NB4 (cell line): ENCODE results near the gene MSX1.

Source experiments
- DNase-seq: peaks from one replicate; pipeline ENCODE4 v3.0.0; 2010; ENCODE audit warnings: low read depth
- H3K4me3 ChIP-seq: one replicate; pipeline ENCODE4 v1.5.1; 2011; ENCODE audit warnings: mild to moderate bottlenecking, low read depth, low read length, moderate library complexity
- CTCF ChIP-seq: IDR thresholded peaks from one replicate; pipeline ENCODE4 v1.5.1; 2012; ENCODE audit warnings: low read depth, low read length
- MAX ChIP-seq: IDR thresholded peaks from 2 replicates; pipeline ENCODE4 v1.6.1; 2011; ENCODE audit warnings: low read depth, low read length
- MYC ChIP-seq: IDR thresholded peaks from 2 replicates; pipeline ENCODE4 v1.6.1; 2011; ENCODE audit warnings: low read depth, low read length
- POLR2A ChIP-seq: IDR thresholded peaks from 2 replicates; pipeline ENCODE4 v1.6.1; 2011; ENCODE audit warnings: mild to moderate bottlenecking; ENCODE audit not compliant: insufficient read length; ENCODE audit errors: extremely low read depth

The MSX1 gene

GRCh38 chr4:4890574-4891255, 31.2 kb downstream of the MSX1 start:
- TF ChIP-seq MAX (no peak), POLR2A (no peak), CTCF (no peak), MYC (no peak)
- no peak overlapping the region for H3K4me3 ChIP-seq
- no peak for DNase-seq

GRCh38 chr4:4893721-4894120, 34.3 kb downstream of the MSX1 start:
- no peak for DNase-seq
- TF ChIP-seq MYC (no peak), POLR2A (no peak), MAX (no peak), CTCF (no peak)

GRCh38 chr4:4899202-4899925, 39.9 kb downstream of the MSX1 start:
- TF ChIP-seq POLR2A (no peak), CTCF (no peak), MAX (no peak), MYC (no peak)
- no peak for DNase-seq
- H3K4me3 ChIP-seq: no peak overlapping the region

More at GRCh38 chr4:4893721-4894120, 34.3 kb downstream of the MSX1 start:
- no peak overlapping the region for H3K4me3 ChIP-seq

- TF ChIP-seq MYC (no peak), CTCF (peak; percentile 54), POLR2A (no peak), MAX (no peak)
- H3K4me3 ChIP-seq: no peak overlapping the region
- peak; percentile 31 for DNase-seq
Observed at GRCh38 chr4:4901877-4902276, 42.4 kb downstream of the MSX1 start.

GRCh38 chr4:4912155-4912554, 52.7 kb downstream of the MSX1 start:
- TF ChIP-seq POLR2A (no peak), CTCF (no peak), MYC (no peak), MAX (no peak)
- H3K4me3 ChIP-seq: no peak overlapping the region
- no peak for DNase-seq
